HG03575 (cell line): ENCODE results near the gene ARID1B.

Experiments used
- ATAC-seq: cut with Tn5 transposase; IDR thresholded peaks from one replicate; pipeline ENCODE4 v1.9.1; 2021; ENCODE audit not compliant: unreplicated experiment, insufficient number of reproducible peaks, low FRiP score; ENCODE audit errors: extremely low read depth

The ARID1B gene

DNA sequence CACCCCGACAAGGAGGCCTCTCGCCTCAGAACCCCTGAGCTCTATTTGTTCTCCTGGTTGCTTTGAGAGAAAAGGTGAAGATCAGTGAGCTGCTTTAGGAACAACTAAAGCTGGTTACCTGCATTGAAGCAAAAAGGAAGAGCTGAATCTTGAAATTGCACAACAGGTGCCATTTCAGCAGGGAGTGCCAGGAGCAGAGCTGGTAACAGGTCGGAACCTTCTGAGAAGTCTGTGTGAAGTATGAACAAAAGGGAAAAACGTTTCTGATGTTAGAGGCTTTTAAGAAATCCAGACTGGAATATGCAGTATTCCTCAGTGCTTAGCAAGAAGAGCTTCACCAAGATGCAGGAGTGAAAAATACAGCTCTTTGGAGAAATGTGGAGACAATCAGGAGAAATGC is 382.2 kb downstream of the ARID1B start:
- ATAC-seq: no peak

DNA sequence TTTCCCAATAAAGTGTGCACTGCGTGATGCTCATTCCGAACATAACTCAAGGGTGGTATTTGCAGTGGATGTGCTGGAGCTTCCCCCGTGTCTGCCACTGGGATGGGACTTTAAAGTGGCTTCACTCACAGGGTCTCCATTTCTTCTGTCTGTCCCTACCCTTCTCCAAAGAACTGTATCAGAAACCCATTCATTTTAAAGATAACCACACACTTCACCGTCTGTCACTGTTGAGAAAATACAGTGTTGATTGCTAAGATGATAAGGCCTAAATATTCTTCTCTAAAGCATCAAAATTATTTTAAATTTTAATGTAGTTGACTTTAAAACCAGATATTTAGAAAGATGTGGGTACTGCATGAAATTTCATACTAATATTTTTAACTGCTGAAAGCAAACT is 384.7 kb downstream of the ARID1B start:
- ATAC-seq: no peak

DNA sequence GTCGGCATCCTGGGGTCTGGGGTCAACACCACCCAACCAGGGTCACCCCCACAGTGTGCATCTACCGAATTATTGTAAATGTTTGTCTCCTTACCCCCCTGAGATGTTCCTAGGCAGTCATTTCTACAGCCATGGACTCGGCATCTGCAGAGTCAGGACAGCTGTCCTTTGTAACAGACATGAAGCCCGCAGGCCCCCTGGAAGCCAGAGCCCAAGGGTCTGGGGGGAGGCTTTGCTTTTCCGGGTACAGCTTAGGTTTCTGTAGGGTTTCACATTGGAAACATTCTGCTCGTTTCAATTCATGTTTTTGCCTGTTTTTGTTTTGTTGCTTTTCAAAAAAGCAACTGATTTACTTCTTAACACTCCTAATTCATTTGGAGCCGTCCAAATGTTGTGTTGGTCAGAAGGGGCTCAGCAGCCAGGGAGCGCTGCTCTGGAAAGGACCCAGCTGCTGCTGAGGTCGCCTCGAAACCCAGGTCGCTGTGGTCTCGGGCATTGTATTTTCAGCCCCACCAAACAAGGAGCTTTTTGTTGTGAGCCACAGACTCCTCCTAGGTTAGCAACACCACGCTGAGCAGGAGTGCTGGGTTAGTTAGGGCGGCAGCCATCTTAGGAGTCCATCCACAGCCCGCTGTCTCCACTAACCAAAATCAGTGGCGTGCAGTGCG is 385.7 kb downstream of the ARID1B start:
- ATAC-seq: no peak

DNA sequence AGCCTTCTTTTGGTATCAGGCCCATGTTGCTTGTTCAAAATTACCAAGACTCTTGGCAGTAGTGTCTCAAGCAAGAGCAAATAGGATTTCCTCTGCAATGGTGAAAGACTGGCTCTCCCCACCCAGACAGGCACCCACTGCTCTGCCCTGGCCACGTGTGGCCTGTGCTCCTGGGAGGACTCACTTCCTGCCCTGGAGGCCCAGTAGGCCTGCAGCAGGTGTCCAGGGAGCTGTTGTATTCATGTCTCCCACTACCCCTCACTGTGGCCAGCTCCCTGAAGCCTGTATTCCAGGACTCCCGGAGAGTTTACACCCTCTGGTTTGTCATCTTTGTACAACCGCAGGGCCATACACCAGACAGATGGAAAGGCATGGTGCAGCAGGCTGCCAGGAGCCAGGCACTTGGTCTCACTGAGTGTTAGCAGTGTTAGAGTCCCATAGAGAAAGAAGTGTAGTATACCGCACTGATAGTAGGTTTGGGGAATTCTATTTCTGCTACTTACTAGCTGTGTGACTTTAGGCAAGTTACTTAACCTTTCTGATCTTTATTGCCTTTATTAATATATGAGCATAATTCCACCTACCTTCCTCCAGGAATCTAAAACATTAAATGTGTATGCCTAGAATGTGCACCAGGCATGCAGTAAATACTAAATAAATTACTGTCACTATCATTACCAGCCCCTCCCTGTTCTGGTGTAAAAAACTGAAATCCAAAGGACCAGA is 386.4 kb downstream of the ARID1B start:
- no peak for ATAC-seq

DNA sequence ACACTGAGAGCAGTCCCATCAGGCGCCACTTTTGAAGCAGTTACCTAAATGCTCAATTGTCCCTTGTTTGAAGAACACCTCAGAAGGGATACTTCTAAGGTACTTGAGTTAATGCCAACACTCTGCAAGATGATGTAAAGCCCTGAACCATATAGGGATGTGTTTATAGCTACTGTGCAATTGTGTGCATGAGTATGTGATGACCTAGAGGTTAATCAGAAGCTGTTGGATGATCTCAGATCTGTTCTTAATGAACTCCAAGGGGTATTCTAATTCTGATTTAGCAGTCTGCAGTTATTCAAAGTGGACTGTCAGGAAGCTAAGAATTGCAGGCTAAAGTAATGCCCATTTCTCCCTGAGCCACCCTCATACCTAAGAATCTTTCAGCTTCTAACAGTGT is 387.8 kb downstream of the ARID1B start:
- ATAC-seq: no peak

DNA sequence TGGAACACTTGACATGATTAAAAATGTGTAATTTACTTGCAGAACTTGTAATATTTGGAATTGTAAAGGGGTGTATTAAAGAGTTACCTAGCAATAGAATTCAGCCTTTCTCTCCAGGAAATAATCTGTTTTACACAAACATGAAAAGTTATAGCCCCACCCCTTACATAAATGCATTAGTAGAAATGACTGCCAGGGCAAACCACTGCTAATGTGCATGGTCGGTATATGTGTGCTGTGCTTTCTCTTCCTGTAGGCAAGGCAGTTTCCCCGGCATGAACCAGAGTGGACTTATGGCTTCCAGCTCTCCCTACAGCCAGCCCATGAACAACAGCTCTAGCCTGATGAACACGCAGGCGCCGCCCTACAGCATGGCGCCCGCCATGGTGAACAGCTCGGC is 389.6 kb downstream of the ARID1B start:
- ATAC-seq: no peak

DNA sequence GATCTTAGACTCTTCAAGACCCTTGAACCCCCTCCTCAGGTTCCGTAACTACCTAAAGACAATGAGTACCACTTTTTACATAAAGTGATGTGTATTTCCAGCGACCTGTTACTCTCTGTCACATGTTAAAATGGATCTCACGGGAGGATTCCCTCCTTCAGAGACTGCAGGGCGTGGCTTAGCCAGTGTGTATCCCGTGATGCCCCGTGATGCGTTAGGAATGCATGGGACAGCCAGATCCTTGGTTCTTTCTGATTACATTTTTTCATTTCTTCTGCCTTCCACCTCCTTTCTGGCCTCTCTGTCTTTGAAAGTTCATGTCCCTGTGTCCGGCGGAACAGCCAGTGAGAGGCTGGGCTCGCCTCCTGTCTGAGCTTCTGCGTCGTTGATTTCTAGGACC is 390.7 kb downstream of the ARID1B start:
- ATAC-seq: no peak

DNA sequence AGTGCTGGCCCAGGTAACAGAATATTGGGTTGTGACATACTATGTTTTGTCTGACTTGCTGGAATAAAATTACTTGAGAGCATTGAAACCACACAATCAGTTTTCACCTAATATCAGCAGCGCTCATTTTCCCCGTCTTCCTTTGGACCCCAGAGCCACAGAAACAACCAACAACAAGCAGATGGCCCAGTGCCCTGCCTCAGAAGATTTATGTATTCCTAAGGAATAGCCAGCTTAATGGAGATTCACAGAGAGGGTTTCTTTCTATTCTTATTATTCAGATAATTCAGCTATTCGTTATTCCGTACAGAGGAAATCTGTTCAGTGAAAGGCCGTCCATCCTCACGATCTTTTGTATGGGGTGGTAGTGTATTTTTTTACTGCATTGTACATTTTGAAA is 391.3 kb downstream of the ARID1B start:
- no peak for ATAC-seq

DNA sequence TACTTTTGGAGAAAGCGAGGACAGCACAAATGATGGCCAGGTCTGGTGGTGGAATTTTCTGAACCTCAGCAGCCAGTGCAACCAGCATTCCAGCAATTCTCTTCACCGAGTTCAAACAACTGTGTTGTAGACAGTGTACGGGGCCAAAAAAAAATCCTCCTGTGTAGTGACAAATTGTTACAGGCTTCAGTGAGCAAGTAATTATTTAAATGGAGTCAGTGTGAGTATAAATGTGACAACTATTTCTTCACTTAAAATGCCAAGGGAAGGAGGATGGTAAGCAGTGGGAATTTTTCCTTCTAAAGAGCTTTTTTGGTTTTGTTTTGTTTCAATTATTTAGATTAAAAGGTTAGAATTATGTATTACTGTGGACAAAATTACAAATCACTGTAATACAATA is 392.0 kb downstream of the ARID1B start:
- ATAC-seq: no peak

DNA sequence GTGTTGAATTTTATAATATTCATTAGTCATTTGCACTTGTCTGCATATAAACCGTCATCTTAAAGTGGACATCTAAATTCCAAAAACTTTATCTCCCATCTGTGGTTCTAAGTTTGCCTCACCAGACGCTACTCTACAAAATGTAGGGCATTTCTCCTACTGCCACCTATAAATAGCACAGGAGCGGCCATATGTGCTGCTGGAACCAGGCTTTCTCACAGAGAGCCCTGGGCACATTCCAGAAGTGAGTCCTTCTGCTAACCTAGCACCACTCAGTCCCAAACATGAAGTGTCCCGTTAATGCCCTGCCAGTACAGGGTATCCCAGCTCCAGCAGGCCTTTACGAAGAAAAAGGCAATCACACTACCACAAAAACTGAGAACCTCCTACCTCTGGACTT is 392.5 kb downstream of the ARID1B start:
- ATAC-seq: no peak

DNA sequence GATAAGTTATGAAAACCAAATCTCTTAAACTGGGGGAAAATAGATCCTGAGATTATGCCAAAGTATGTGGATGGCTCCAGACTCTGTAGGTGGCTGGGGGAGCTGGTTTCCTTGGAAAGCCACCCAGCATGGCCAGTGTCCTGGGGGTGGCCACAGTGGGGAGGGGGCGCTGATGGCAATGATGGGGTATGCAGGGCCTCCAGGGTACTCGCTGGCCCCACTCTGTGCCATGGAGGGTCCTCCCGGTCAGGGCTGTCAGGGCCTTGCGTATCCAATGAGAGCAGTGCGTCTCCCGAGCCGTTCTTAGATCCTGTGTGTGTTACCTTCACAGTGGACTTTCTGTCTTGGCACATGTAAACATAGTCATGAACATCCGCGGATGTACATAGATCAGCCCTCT is 393.4 kb downstream of the ARID1B start:
- ATAC-seq: no peak

DNA sequence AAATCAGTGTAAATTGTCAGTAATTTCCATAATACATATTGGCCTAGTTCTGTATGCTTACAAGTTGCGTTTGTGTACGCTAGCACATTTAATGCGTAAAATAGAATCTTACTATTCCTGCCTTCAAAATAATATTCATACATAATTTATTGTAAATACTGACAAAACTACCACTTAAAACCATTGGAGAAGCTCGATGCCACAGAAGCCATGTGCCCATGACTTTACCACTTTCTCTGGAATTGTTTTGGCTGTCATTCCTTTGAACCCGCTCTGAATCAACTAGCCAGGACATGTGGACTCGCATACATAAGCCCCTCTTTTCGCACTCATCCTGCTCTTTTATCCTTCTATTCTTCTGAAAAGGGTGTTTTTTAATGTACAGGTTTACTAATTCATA is 394.6 kb downstream of the ARID1B start:
- ATAC-seq: no peak

DNA sequence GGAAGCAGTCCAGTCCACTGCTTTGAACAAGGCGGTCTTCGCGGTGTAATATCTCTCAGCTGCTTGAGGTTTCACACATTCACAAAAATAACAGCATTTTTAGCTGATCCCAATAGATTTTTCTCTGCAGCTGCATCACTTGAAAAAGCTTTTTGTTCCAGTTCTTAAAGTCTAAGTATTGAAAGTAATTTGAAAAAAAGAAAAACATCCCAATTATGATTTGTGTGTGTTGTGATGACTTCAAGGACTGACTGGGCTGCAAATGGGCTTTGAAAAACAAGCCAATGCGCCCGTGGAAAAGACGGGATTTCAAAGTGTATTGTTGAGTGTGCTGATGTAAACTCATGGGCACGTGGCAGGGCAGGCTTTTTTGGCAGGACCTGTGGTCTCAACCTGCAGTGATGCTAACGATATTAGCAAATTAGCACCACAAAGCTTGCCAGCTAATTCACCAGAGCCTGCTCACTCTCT is 395.1 kb downstream of the ARID1B start:
- ATAC-seq: no peak

DNA sequence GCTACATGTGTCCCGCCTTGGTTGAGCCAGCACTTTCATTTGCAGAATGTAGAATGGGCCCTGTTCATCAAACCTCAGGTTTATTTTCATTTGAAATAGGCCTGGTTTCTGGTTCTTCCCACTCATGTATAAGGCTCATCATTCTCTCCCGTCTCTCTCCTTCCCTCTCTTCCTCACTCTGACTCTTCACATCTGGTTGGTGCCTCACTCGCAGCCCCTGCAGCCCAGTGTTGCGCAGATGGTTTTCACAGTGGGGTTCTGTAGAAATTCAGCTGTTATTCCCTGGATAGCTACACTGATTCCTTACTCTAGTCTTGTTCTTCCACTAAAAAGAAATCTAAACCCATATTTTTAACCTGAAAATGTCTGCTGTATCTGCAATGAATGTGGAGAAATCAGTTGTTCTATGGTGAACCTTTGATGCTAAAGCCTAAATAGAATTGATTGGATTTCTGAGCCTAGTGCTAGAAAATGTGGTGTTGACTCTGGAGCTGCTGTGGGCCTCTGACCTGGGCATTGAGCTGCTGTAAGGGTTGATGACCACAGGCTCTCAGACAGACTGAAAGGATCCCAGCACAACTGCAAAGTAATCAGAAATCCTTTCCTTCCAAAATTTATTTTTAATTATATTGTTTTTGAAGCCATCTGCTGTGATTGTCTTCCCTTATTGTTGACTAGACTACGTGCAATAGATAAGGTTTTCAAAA is 395.8 kb downstream of the ARID1B start:
- ATAC-seq: no peak

DNA sequence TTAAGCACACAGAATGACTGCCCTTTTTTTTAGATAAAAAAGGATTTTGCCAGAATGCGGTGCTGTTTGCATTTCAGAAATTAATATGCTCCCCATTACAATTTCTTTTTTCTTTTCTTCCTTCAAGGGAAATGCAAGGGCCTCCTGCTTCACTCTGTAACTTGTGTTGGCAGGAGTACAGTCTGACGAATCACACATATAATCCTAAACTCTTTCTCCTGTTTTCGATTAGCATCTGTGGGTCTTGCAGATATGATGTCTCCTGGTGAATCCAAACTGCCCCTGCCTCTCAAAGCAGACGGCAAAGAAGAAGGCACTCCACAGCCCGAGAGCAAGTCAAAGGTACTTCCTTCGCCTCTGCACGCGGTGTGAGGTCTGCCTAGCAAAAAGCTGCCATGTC is 396.6 kb downstream of the ARID1B start:
- no peak for ATAC-seq

DNA sequence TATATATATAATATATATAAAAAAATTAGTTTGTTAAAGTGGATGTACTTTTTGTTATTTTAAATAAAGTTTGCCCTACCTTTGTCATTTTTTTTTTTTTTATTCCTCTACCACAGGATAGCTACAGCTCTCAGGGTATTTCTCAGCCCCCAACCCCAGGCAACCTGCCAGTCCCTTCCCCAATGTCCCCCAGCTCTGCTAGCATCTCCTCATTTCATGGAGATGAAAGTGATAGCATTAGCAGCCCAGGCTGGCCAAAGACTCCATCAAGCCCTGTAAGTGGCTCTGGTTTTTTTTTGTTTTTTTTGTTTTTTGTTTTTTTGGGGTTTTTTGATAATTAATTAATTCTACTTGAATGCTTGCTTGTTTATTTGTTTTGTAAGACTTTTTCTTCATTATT is 397.6 kb downstream of the ARID1B start:
- ATAC-seq: no peak

DNA sequence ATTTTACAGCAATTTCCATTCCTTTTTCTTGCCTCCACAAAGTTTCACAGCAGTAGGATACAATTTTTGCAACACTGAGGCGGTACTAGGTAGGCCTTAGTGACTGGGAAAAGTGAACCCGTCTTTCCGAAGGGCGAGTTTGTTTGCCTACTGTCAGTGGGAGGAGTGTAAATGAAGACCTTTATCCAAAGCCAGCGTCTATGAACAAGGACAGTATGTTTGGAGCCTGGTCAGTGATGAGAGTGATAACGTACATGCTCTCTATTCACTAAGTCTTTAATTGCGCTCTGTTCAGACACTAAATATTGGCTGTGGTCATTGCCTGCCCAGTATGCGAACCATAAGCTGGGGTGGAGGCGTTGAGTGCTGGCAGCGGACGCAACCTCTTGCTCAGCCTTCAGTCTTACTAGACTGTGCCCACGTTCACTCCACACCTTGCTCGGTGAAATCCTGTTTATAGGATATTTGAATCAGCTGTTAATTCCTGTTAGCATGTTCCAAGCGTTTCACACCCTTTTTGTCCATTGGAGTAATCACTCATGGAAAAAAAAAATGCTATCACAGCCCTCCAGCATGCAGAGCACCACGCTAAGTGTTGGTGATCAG is 400.7 kb downstream of the ARID1B start:
- no peak for ATAC-seq

DNA sequence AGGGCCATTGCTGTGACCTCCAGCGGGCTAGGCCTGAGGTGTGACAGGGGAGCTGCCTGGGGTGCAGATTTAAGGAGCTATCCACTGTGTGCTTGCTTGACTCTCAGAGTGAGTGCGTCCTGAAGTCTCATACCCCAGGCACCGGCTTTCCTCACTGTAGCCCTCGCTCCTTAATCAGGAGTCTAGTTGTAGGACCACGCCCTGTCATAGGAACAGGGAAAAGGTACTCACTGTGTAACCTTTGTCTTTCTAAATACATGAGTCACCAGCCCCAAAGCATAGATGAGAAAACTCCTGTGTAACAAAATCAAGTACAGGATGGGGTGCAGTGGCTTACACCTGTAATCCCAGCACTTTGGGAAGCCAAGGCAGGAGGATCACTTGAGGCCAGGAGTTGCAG is 404.5 kb downstream of the ARID1B start:
- ATAC-seq: no peak

DNA sequence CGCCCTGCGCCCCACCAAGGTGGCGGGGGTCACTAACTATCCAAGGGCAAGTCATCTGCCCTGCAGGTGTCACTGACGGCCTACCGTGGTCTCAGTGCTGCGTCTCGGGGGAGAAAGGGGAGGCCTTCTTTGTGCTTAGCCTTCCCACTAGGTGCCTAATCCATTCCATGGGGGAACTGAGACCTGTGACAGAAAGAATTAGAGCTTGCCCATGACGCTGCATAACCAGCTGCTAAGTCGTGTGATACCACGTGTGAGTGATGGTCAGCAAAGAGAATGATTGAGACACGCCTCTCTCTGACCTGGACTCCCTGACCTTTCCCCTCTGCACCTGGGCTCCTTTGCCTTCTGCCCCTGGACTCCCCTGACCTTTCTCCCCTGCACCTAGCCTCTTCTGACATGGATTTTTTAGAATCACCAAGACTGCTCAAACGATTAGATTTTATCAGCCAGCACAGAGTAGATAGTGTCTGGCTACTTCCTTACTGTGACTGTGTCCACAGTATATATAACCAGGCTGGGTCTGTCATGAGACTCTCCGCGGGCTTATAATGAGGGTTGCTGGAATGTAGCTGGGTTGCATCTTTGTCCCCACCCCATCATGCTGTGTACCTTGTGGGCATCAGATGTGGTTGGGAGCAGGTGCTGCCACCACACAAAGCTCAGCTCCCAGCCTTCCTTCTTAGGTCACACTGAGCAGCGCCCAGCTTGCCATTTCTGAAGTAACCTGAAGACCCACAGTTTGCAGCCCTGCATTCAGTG is 405.5 kb downstream of the ARID1B start:
- ATAC-seq: no peak
